SK-N-SH (cell line): ENCODE data around the gene CCNL2. TPM values are rescaled to one million over a fixed set of nuclear protein-coding genes. Genes with fewer than 3 reads are reported as not detected.
A peak's percentile ranks its signal among the peaks of the same experiment; 100 is the strongest.

ENCODE experiments used
- CTCF ChIA-PET: fragments of 300-600, 350-600 bp; formaldehyde crosslinking; extraction: SDS; loops from one replicate; lab custom pipeline; 2021; lab: Yijun Ruan, JAX
- POLR2A ChIA-PET: fragments of 350-600 bp; sonication (Branson Sonifier 250); formaldehyde crosslinking; extraction: SDS; loops from one replicate; lab custom pipeline; 2020; ENCODE audit warnings: antibody characterized with exemption, inconsistent platforms; lab: Yijun Ruan, JAX
- DNase-seq: peaks from one replicate; pipeline ENCODE4 v3.0.0; 2012
- H2AFZ ChIP-seq: fragments of 200-600 bp; sonication (generic); 2 replicates; pipeline ENCODE4 v1.8.1; 2016; ENCODE audit warnings: antibody characterized with exemption, mild to moderate bottlenecking, low read depth
- H3F3A ChIP-seq: fragments of 200-600 bp; sonication (generic); replicated peaks from 2 replicates; pipeline ENCODE3; 2016; ENCODE audit warnings: antibody characterized with exemption, mild to moderate bottlenecking; ENCODE audit not compliant: insufficient read depth
- H3K27ac ChIP-seq, 2 experiments: fragments of 200-500 bp in 1 of 2; fragments of 200-600 bp in 1 of 2; sonication (Bioruptor generic) in 1 of 2; sonication (generic), shearing (Covaris generic) in 1 of 2; 2 replicates each; pipeline versions ENCODE4 v1.5.1 to v1.6.1; 2014 to 2016; ENCODE audit warnings: low read depth in 2 of 2, inconsistent platforms in 1 of 2, low read length in 1 of 2, mild to moderate bottlenecking in 1 of 2, mixed read lengths in 1 of 2
- H3K27me3 ChIP-seq: fragments of 200-600 bp; sonication (generic), shearing (Covaris generic); 2 replicates; pipeline ENCODE4 v1.6.1; 2016; ENCODE audit warnings: mixed run types; ENCODE audit not compliant: insufficient read depth
- H3K36me3 ChIP-seq, 2 experiments: fragments of 200-500 bp in 1 of 2; fragments of 200-600 bp in 1 of 2; sonication (Bioruptor generic) in 1 of 2; sonication (generic) in 1 of 2; replicated peaks in 1 of 2; 2 replicates each; pipeline versions ENCODE3 to v1.5.1; 2014 to 2016; ENCODE audit warnings: low read length in 1 of 2, mild to moderate bottlenecking in 1 of 2; ENCODE audit not compliant: insufficient read depth in 2 of 2, control insufficient read depth in 1 of 2
- H3K4me1 ChIP-seq, 2 experiments: fragments of 200-500 bp in 1 of 2; fragments of 200-600 bp in 1 of 2; sonication (Bioruptor generic) in 1 of 2; sonication (generic), shearing (Covaris generic) in 1 of 2; 2 replicates each; pipeline versions ENCODE4 v1.5.1 to v1.6.1; 2014 to 2016; ENCODE audit warnings: low read depth in 1 of 2, low read length in 1 of 2, mixed run types in 1 of 2; ENCODE audit not compliant: insufficient read depth in 2 of 2, control insufficient read depth in 1 of 2
- H3K4me2 ChIP-seq: fragments of 200-600 bp; sonication (generic), shearing (Covaris generic); 2 replicates; pipeline ENCODE4 v1.6.1; 2017; ENCODE audit warnings: mixed run types
- H3K4me3 ChIP-seq, 2 experiments: fragments of 200-500 bp in 1 of 2; fragments of 200-600 bp in 1 of 2; sonication (Bioruptor generic) in 1 of 2; sonication (generic), shearing (Covaris generic) in 1 of 2; 2 replicates each; pipeline versions ENCODE4 v1.5.1 to v1.8.1; 2014 to 2016; ENCODE audit warnings: low read depth in 2 of 2, inconsistent platforms in 1 of 2, low read length in 1 of 2, mild to moderate bottlenecking in 1 of 2, mixed read lengths in 1 of 2, moderate library complexity in 1 of 2
- H3K79me2 ChIP-seq: fragments of 200-600 bp; sonication (generic); 2 replicates; pipeline ENCODE4 v1.8.1; 2017; ENCODE audit warnings: mild to moderate bottlenecking; ENCODE audit not compliant: insufficient read depth
- H3K9ac ChIP-seq: fragments of 200-600 bp; sonication (generic); 2 replicates; pipeline ENCODE4 v1.6.1; 2017; ENCODE audit warnings: mixed run types
- H3K9me2 ChIP-seq: fragments of 200-600 bp; sonication (generic); 2 replicates; pipeline ENCODE4 v1.6.1; 2017; ENCODE audit warnings: mixed run types
- H3K9me3 ChIP-seq: fragments of 200-600 bp; sonication (generic); 2 replicates; pipeline ENCODE4 v1.6.1; 2017; ENCODE audit warnings: mixed run types, mild to moderate bottlenecking, moderate library complexity
- H4K20me1 ChIP-seq: fragments of 200-600 bp; sonication (generic); 2 replicates; pipeline ENCODE4 v1.6.1; 2017; ENCODE audit warnings: mild to moderate bottlenecking, mixed run types; ENCODE audit not compliant: insufficient read depth
- ELF1 ChIP-seq: IDR thresholded peaks from 2 replicates; pipeline ENCODE4 v1.4.0; 2012
- FOXJ3 ChIP-seq: sonication (generic); formaldehyde crosslinking; IDR thresholded peaks from 2 replicates; pipeline ENCODE4 v1.5.1; 2020; ENCODE audit warnings: mild to moderate bottlenecking, missing genetic modification reagents
- FOXM1 ChIP-seq: IDR thresholded peaks from 2 replicates; pipeline ENCODE4 v1.4.0; 2012; ENCODE audit warnings: low read depth, mild to moderate bottlenecking
- IRF3 ChIP-seq: fragments of 150-350 bp; IDR thresholded peaks from 2 replicates; pipeline ENCODE4 v1.6.1; 2016; ENCODE audit warnings: mild to moderate bottlenecking, low read depth, low read length
- MAX ChIP-seq: IDR thresholded peaks from 2 replicates; pipeline ENCODE4 v1.4.0; 2012; ENCODE audit warnings: low read depth
- MXI1 ChIP-seq: IDR thresholded peaks from 2 replicates; pipeline ENCODE4 v1.6.1; 2012; ENCODE audit warnings: mild to moderate bottlenecking, low read depth, low read length, improper control_type of control experiment
- NFIC ChIP-seq: IDR thresholded peaks from 2 replicates; pipeline ENCODE4 v1.4.0; 2012; ENCODE audit warnings: borderline replicate concordance
- NRF1 ChIP-seq: IDR thresholded peaks from 2 replicates; pipeline ENCODE4 v1.6.1; 2012; ENCODE audit warnings: low read depth, mild to moderate bottlenecking, low read length
- WGBS: methylation state at CpG from one replicate; pipeline ENCODE4 v1.1.6; 2017; ENCODE audit warnings: low lambda C conversion rate; 5-methylcytosine and 5-hydroxymethylcytosine counted together
- polyA plus RNA-seq, 3 experiments: library from polyadenylated mRNA; depleted of rRNA; stranded (reverse); fragments of >200 nt; gene quantifications; 2 replicates each; pipeline ENCODE4 v1.2.3, GENCODE V29; 2012
- TF ChIP-seq, protein P1 (sequence below): IDR thresholded peaks from 2 replicates; pipeline ENCODE4 v1.4.0; 2012; ENCODE audit warnings: low read depth, borderline replicate concordance
- TF ChIP-seq, protein P2 (sequence below): IDR thresholded peaks from 2 replicates; pipeline ENCODE4 v1.4.0; 2012; ENCODE audit warnings: low read depth, borderline replicate concordance

The CCNL2 gene
- polyA plus RNA-seq, 1 of the 3 experiments (the other 2 are of a cell fraction): 362 TPM

DNA sequence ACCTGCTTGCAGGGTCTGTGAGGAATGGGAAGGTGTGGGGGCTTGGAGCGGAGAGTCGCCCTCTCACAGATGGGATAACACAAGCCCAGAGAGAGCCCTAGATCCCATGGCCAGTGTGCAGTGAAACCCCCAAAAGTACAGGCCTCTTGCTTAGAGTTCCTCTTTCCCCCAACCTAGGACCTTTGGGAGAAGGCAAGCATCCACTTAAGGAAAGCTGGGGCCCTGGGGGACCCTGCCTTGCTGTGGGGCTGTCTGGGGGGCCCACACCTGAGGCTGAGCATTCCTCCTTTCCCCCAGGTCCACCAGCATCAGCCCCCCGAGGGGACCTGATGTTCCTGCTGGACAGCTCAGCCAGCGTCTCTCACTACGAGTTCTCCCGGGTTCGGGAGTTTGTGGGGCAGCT, 37.5 kb upstream of the CCNL2 start (continued):
- no peak for TF ChIP-seq FOXM1

DNA sequence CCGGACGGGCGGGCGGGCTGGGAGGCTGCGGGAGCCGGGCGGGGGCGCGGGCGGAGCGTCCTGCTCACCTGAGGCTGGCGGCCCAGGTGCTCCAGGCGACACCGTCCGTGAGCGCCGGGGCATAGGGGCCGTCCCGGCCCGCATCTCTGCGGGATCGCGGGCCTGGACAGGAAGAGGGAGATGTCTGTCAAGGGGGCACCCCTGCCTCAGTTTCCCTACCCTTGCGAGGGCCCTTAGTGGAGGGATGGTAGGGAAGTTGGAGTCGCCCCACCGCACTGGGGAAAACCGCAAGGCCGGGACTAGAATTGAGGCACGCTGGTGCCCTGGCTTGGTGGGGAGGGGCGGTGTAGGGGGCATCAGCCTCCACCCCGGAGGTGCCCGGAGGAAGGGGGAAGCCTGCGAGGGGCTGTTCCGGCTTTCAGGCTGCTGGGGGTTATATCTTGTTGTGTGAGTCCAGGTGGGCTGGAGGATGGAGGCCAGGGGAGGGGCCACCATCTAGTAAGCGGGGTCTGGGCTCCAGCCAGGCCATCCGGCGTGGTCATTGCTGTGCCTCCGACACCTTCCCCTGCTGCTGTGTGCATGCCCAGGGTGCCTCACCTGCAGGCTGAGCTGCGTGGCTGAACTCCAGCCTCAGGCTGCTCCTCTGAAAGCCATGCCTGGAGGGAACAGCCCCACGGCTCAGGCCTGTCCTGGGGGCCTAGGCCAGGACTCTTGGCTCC, 36.9 kb upstream of the CCNL2 start:
- Histone ChIP-seq H3K27me3 (no peaks in the 10 kb centered on the region), H3K79me2 (no peaks in the 10 kb centered on the region), H3K4me2 (peak overlapping the region; percentile 68), H3K9me2 (no peaks in the 10 kb centered on the region), H3F3A (no peaks in the 10 kb centered on the region), H3K36me3 (no peaks in the 10 kb centered on the region), H3K4me1 (peaks cover 0 to 22% of the 10 kb centered on the region in 2 experiments; a peak in 1 of 4 replicates), H2AFZ (no peak overlapping the region), H3K27ac (no peak overlapping the region), H3K9ac (no peak overlapping the region), H4K20me1 (no peaks in the 10 kb centered on the region), H3K9me3 (no peaks in the 10 kb centered on the region), H3K4me3 (peak overlapping the region; percentile 46 to 47; a peak in 3 of 4 replicates)
- no peak for TF ChIP-seq IRF3
- TF ChIP-seq NFIC: no peak
- CTCF ChIA-PET: no interaction called here
- WGBS: 29% methylated on average over 13 of the region's 40 CpGs
- DNase-seq: peak; percentile 56
- POLR2A ChIA-PET: no interaction called here

DNA sequence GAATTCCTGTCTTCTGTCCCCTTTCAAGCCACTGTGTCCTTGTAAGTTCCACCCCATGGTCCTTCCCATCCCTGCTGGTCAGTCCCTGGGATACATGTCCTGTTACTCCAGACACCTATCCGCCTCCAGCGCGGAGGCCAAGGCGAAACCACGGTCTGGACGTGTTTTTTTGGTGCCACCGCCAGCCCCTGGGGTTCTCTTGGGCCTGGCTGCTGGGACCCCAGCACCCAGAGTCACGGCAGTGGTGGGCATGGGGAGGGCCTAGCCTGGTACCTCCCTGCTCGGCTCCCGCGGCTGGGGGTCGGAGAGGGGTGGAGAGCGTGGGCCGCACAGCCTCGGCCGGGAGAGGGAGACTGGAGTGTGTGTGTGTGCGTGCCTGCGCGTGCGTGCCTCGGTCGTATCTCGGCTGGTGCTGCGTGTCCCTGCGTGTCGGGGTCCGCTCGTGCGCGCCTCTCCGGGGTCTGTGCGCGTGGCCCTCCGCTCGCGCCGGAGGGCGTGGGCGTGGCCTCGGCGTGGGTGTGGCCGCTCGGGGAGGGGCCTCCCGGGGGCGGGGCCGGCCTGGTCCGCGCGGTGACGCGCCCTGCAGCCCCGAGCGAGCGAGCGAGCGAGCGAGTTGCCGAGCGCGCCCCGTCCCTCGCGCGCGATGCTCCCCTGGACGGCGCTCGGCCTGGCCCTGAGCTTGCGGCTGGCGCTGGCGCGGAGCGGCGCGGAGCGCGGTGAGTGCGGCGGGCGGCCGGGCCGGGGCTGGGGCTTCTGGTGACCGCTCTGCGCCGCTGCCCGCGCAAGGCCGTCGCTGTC, 36.2 kb upstream of the CCNL2 start, which contains the start of gene VWA1:
Gene VWA1, plus strand, starts transcription at position 585 of the 798 bp plus-strand sequence. Its CDS starts 59 bp downstream, at position 644.
- H3K79me2 ChIP-seq: no peaks in the 10 kb centered on the region
- H3F3A ChIP-seq: no peaks in the 10 kb centered on the region
- no peaks in the 10 kb centered on the region for H3K27me3 ChIP-seq
- peak within 1 kb of the TSS; percentile 46 to 47; a peak in 3 of 4 replicates for H3K4me3 ChIP-seq
- H3K36me3 ChIP-seq: no peaks in the 10 kb centered on the region
- no peaks in the 10 kb centered on the region for H4K20me1 ChIP-seq
- no peaks in the 10 kb centered on the region for H3K9me3 ChIP-seq
- no peak within 1 kb of the TSS; a peak in 1 of 4 replicates for H3K27ac ChIP-seq
- H3K9me2 ChIP-seq: no peaks in the 10 kb centered on the region
- ChIA-PET CTCF (no interaction called here), POLR2A (no interaction called here)
- peaks cover 0 to 25% of the 10 kb centered on the region in 2 experiments; a peak in 1 of 4 replicates for H3K4me1 ChIP-seq
- TF ChIP-seq, protein P1, sequence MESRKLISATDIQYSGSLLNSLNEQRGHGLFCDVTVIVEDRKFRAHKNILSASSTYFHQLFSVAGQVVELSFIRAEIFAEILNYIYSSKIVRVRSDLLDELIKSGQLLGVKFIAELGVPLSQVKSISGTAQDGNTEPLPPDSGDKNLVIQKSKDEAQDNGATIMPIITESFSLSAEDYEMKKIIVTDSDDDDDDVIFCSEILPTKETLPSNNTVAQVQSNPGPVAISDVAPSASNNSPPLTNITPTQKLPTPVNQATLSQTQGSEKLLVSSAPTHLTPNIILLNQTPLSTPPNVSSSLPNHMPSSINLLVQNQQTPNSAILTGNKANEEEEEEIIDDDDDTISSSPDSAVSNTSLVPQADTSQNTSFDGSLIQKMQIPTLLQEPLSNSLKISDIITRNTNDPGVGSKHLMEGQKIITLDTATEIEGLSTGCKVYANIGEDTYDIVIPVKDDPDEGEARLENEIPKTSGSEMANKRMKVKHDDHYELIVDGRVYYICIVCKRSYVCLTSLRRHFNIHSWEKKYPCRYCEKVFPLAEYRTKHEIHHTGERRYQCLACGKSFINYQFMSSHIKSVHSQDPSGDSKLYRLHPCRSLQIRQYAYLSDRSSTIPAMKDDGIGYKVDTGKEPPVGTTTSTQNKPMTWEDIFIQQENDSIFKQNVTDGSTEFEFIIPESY: no peak
- TF ChIP-seq MAX: 0 out of 2 replicates have a peak, but pooled peaks have one; percentile 23
- no peak for TF ChIP-seq ELF1
- peak; percentile 33; the same call in 1 of the 2 replicates for TF ChIP-seq MXI1
- no peak for TF ChIP-seq FOXJ3
- TF ChIP-seq NRF1: peak; percentile 21; the same call in 1 of the 2 replicates
- TF ChIP-seq, protein P2, sequence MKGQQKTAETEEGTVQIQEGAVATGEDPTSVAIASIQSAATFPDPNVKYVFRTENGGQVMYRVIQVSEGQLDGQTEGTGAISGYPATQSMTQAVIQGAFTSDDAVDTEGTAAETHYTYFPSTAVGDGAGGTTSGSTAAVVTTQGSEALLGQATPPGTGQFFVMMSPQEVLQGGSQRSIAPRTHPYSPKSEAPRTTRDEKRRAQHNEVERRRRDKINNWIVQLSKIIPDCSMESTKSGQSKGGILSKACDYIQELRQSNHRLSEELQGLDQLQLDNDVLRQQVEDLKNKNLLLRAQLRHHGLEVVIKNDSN: no peak
- TF ChIP-seq, all 33 proteins: peak for 3
- DNase-seq: peak; percentile 99
- Histone ChIP-seq H2AFZ (no peak within 1 kb of the TSS), H3K9ac (no peak within 1 kb of the TSS), H3K4me2 (peak within 1 kb of the TSS; percentile 68)
- WGBS: 65% methylated on average over 18 of the region's 89 CpGs
